Stimulated activated CD8-positive, alpha-beta memory T cell treated with anti-CD3 and anti-CD28 coated beads, Interleukin-4, amount 100 ng/mL, for 1 hour (primary cell): ENCODE measurements around the gene PDZD7.
"Not testable (repeated sequence)": the region's sequence is repeated elsewhere in the genome, so short reads cannot be mapped to it uniquely, and the experiment has no call there.

Source experiments
- DNase-seq, 2 donors: peaks; one replicate each; pipeline ENCODE4 v3.0.0-alpha.2; 2020; ENCODE audit warnings: low read depth in 2 of 2, low spot score in 1 of 2

PDZD7 gene

DNA sequence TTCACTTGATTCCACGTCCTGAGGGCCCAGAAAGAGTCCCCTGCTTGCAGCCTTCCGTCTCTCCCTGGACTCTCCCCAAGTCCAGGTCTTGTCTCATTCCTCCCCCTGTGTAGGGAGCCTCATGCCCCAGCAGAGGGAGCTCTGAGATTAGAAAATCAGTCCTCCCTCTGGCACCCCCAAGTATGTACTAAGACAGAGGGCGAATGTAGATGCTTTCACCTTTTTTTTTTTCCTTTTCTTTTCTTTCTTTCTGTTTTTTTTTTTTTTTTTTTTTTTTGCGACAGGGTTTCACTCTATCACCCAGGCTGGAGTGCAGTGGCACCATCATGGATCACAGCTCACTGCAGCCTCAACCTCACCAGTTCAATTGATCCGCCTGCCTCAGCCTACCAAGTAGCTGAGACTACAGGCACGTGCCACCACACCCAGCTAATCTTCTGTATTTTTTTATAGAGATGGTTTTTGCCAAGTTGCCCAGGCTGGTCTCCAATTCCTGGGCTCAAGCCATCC lies 10.4 kb upstream of the PDZD7 start:
- peak in 1 of 2 donors; percentile 42 for DNase-seq

DNA sequence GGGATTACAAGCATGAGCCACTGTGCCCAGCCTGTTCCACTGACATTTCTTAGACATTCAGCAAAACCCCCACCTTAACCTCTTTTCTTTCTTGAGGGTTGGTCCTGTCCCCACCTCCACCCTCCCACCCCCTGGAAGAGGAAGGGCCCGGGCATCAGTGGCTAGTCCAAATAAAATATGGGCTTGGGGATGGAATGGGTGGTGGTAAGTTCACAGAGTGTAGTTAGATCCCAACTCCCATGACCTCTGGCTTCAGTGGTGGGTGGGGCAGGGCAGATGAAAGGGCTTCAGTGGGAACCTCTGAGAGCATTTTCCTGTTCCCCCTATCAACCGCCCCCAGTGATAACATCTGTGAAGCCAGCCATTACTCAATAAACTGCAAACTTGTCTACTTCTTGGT lies 9.9 kb upstream of the PDZD7 start:
- no peak for DNase-seq

GRCh38 chr10:101040061-101040460 lies 9.1 kb upstream of the PDZD7 start:
- DNase-seq, result no peak

- no peak for DNase-seq
These were observed 7.6 kb upstream of the PDZD7 start for GRCh38 chr10:101038484-101038883.

DNA sequence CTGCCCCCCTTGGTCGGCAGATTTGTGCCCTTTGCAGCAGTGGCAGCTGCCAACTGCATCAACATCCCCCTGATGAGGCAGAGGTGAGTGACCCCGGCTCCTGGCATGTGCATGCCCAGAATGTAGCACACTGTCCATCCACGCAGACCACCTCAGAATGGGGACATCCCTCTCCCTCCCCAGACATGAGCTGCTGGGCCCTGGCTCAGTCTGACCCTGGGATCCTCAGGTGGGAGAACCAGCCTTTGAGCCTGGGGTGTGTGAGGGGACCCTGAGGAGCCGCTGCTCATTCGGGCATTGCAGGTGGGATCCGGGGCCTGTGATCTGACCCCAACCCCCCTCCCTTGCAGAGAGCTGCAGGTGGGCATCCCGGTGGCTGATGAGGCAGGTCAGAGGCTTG lies 5.8 kb upstream of the PDZD7 start:
- no peak for DNase-seq

DNA sequence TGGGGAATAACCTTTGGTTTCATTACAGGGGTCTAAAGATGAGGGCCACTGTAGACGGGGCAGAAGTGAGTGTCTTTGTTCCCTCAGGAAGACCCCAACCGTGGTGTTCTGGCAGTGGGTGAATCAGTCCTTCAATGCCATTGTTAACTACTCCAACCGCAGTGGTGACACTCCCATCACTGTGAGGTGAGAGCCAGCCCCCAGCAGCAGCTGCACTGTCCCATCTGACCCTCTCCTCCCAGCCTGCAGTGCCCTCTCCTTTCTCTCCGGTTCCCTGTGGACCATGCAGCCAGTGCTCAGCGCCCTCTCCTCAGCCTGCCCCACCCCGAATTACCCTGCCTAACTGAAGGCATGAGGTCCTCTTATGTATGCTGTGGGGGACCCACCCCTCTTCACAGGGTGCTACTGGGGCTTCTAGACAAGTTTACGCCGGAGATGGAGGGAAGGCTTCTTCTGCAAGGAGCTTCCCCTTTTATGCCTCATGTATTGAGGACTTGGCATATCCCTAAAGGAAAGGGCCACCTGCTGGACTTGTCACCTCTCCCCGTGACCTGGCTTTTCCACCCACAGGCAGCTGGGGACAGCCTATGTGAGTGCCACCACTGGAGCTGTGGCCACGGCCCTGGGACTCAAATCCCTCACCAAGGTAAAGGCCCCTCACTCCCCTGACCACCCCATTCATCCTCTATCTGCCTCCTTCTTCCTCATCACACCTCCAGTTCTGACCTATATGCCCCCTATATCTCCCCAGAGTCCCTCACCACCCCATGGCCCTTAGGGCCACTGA lies 5.2 kb upstream of the PDZD7 start:
- DNase-seq, result no peak

- DNase-seq, result no peak
These were observed 4.4 kb upstream of the PDZD7 start for GRCh38 chr10:101035314-101035713.

- DNase-seq, result not testable (repeated sequence)
These were observed 3.5 kb upstream of the PDZD7 start for GRCh38 chr10:101034404-101034803.

DNA sequence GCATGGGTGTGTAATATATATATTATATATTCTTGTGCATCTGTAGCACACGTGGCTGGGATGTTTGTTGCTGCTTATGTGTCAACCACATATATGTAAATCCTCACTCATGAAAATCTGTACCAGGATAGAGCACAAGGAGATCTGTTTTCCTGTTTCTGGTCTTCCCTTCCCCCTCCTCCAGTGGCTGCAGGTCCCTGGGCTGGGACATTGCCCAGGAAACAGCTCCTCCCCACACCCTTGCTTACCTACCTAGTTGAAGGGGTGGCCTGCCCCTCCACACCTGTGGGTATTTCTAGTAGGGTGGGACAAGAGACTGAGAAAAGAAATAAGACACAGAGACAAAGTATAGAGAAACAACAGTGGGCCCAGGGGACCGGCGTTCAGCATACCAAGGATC lies 2.3 kb upstream of the PDZD7 start:
- no peak for DNase-seq

- peak; percentile 43 to 46 for DNase-seq
These were observed 1.8 kb upstream of the PDZD7 start for GRCh38 chr10:101032637-101033224.

- peak; percentile 58 to 60 for DNase-seq
These were observed 1.1 kb upstream of the PDZD7 start for GRCh38 chr10:101031796-101032636.

DNA sequence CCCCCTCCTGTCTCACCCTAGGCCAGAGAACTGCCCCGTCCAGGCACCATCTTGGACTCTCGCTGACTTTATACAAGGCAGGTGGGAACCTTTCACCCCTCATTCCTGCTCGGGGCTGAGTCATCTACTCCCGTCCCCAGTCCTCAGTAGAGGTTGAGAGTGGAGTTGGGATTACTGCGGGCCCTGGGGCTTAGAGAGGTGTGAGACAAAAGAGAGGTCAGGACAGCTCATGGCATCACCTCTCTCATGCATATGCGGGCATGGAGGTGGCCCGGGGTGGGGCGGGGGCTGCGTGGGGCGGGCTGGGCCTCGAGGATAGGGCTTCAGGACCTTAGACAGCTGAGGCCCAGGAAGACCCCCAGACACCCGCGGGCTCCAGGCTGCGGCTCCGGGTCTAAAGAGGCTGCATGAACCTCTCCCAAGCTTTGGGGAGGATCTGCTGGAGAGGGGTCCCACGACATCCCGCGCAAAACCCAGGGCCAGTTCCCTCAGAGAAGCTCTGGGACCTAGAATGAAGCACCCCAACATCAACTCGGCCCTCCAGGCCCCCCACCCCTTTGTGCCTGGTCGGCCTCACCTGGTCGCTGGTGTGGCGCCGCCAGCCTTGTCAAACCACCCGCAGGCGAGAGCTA lies 317 bp downstream of the PDZD7 start:
- no peak for DNase-seq

- DNase-seq, result no peak
These were observed 1.2 kb downstream of the PDZD7 start for GRCh38 chr10:101029520-101030295.

GRCh38 chr10:101028446-101029337 lies 2.2 kb downstream of the PDZD7 start:
- no peak for DNase-seq

GRCh38 chr10:101027106-101027720 lies 3.7 kb downstream of the PDZD7 start:
- no peak for DNase-seq

GRCh38 chr10:101022967-101023705 lies 7.8 kb downstream of the PDZD7 start:
- no peak for DNase-seq

- DNase-seq, result no peak
These were observed 9.2 kb downstream of the PDZD7 start for GRCh38 chr10:101021692-101022251.

- no peak for DNase-seq
These were observed 9.7 kb downstream of the PDZD7 start for GRCh38 chr10:101021239-101021638.
